Pancreas (tissue), 10 donors: Measurements from ENCODE around the gene KLF11. TPM values are rescaled to one million over a fixed set of nuclear protein-coding genes. Genes with fewer than 3 reads are reported as not detected.

Experiments used
- ATAC-seq, 4 donors: fragments of 200-7000 bp; cut with Tn5 transposase; one replicate each; pipeline versions ENCODE4 v1.8.0 to v1.9.1; 2020; ENCODE audit warnings: mild to moderate bottlenecking in 4 of 4, moderate library complexity in 4 of 4
- DNase-seq, 6 donors: peaks; one replicate each; pipeline ENCODE4 v3.0.0-alpha.2; 2020
- FAIRE-seq: peaks from 2 replicates; lab custom pipeline; 2012; peaks lifted over from hg19 to GRCh38; lab: Jason Lieb, UNC
- H3K27ac ChIP-seq, 4 donors: fragments of 200-600 bp; sonication (generic); 1 replicate in 3 of 4; 2 replicates in 1 of 4; pipeline versions ENCODE4 v1.5.0 to v1.8.0; 2020
- H3K27me3 ChIP-seq, 4 donors: fragments of 200-600 bp; one replicate each; pipeline ENCODE4 v1.8.0; 2021
- H3K36me3 ChIP-seq, 3 donors: fragments of 200-600 bp; sonication (generic) in 1 of 3; one replicate each; pipeline versions ENCODE4 v1.5.0 to v1.8.0; 2020 to 2021
- H3K4me1 ChIP-seq, 3 donors: fragments of 200-600 bp; one replicate each; pipeline ENCODE4 v1.8.0; 2021
- H3K4me3 ChIP-seq, 4 donors: fragments of 200-600 bp; sonication (generic) in 2 of 4; one replicate each; pipeline versions ENCODE4 v1.5.0 to v1.8.0; 2020 to 2021
- H3K9me3 ChIP-seq, 4 donors: fragments of 200-600 bp; one replicate each; pipeline ENCODE4 v1.8.0; 2021
- WGBS, 2 donors: extraction: QIAGEN DNeasy Blood & Tissue Kit; methylation state at CpG; one replicate each; pipeline ENCODE4 v1.1.7; 2013; 5-methylcytosine and 5-hydroxymethylcytosine counted together
- intact Hi-C, 3 donors: fragments of 100-400 bp; cut with DNase I; formaldehyde crosslinking; loops; one replicate each; pipeline versions ENCODE4 v1.11.1 to v1.14.2; 2022
- polyA plus RNA-seq, 2 donors: library from polyadenylated mRNA; stranded (reverse); fragments of 200-250 nt; gene quantifications; one replicate each; pipeline ENCODE4 v1.2.3, GENCODE V29; 2013
- total RNA-seq, 6 donors: library from RNA; stranded (reverse); fragmentation: NEBNext Ultra II Directional in 4 of 6; extraction: Animal tissue kit (Norgen Biotek cat#: 25700) in 4 of 6; gene quantifications; one replicate each; pipeline versions ENCODE4 v1.2.1 to v1.2.4, GENCODE V29; 2021 to 2023
- TF ChIP-seq, protein P1 (sequence below), 4 donors: fragments of 200-600 bp; sonication (generic) in 3 of 4; IDR thresholded peaks; one replicate each; pipeline versions ENCODE4 v1.5.0 to v1.8.0; 2021; ENCODE audit warnings: antibody characterized with exemption in 4 of 4
- donor health status: healthy with polysubstance abuse.
- donor health status: DM: no; HTN: no; CAD: no; lungs with moderate emphysema.
- donor health status: DM: no; HTN: no; CAD: no.
- donor health status: control.
- donor health status: control.
- donor health status: Bipolar disorder and iron deficiency.
- donor health status: DM: yes; HTN: yes; CAD: no.
- donor health status: DM: no; HTN: no; CAD: no.
- donor health status: DM: no; HTN: no; CAD: no.
- donor health status: DM: yes; HTN: yes; CAD: no.

KLF11 gene
- total and polyA plus RNA-seq, 8 donors: 6.4 to 41.2 (median 21.3) TPM

DNA sequence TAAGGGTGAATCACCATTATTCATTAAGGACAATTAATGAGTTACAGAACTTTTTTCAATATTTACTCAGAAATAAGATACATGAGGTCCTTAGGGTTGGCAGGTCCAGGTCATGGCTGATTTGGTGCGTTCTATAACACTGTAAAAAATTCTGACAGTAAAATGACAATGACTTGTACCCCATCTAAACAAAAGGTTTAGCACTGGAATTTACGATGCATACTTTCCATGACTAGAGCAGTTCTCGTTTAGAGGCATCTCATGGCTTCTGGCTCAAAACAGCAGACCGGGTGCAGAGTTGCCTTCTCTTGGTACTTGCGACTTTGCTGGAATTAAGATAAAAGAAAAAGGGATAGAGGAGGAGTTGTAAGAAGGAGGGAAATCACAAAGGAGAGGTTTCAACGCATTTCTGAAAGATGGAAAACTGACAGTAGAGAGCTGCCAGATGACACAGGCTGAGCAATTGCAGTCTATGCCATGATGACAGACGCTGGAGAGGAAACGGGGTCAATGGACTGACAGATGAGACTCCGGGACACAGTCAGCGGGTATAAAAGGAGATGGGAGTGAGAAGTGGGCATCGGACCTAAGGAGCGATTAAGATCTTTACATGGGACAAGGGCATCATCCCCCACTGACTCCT lies 41.0 kb downstream of the KLF11 start:
- Histone ChIP-seq H3K4me3 (no peak overlapping the region), H3K9me3 (no peaks in the 10 kb centered on the region), H3K4me1 (peaks cover 0 to 5% (median 0%) of the 10 kb centered on the region in 3 donors), H3K27ac (peak overlapping the region in 3 of 4 donors; percentile 44 to 71 (median 55)), H3K36me3 (no peaks in the 10 kb centered on the region), H3K27me3 (no peaks in the 10 kb centered on the region)
- no peak for FAIRE-seq
- DNase-seq: peak in 1 of 6 donors; percentile 0
- 49 to 63% methylated on average over 12 of the region's 12 CpGs for WGBS, 2 donors
- TF ChIP-seq, protein P1, sequence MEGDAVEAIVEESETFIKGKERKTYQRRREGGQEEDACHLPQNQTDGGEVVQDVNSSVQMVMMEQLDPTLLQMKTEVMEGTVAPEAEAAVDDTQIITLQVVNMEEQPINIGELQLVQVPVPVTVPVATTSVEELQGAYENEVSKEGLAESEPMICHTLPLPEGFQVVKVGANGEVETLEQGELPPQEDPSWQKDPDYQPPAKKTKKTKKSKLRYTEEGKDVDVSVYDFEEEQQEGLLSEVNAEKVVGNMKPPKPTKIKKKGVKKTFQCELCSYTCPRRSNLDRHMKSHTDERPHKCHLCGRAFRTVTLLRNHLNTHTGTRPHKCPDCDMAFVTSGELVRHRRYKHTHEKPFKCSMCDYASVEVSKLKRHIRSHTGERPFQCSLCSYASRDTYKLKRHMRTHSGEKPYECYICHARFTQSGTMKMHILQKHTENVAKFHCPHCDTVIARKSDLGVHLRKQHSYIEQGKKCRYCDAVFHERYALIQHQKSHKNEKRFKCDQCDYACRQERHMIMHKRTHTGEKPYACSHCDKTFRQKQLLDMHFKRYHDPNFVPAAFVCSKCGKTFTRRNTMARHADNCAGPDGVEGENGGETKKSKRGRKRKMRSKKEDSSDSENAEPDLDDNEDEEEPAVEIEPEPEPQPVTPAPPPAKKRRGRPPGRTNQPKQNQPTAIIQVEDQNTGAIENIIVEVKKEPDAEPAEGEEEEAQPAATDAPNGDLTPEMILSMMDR (IDR thresholded peaks at IDR 0.05): no peak
- ATAC-seq: no peak
- intact Hi-C loops: no loop called here

DNA sequence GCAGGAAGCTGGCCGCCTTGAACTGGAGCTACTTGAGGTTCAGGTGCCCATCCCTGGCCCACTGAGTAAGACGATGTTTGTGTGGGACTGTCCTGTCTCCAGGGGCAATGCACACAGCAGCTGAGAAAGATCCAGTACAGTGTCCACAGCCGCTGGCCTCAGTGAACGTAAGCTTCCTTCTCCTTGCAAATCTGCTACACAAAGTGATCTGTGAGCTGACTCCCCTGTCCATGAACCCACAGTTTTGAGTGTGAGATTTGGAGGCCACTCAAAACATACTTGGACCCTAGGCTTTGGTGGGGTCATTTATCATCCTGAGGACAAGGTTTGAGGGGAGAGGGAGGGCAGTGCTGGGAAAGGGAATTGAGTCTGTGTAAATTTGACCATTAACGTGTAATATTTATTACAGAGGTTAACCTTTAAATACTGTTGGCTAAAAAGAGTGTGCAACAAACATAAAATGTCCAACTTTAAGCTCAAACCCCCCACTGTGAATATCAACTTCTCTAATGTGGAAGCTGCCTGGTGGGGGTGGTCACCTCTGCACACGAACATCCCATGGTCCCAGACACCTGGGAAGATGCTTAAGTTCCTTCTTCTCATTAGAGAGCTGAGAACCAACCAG lies 41.8 kb downstream of the KLF11 start:
- Histone ChIP-seq H3K27ac (peak overlapping the region in 3 of 4 donors; percentile 55 to 71 (median 67)), H3K27me3 (no peaks in the 10 kb centered on the region), H3K4me3 (no peak overlapping the region), H3K36me3 (no peaks in the 10 kb centered on the region), H3K9me3 (no peaks in the 10 kb centered on the region), H3K4me1 (peaks cover 0 to 5% (median 0%) of the 10 kb centered on the region in 3 donors)
- no peak for FAIRE-seq
- DNase-seq: peak in 1 of 6 donors; percentile 10
- TF ChIP-seq, protein P1 (IDR thresholded peaks at IDR 0.05): no peak
- intact Hi-C loops: no loop called here
- peak in 2 of 4 donors; percentile 7 to 44 for ATAC-seq
- WGBS, 2 donors: 36 to 52% methylated on average over 6 of the region's 6 CpGs

DNA sequence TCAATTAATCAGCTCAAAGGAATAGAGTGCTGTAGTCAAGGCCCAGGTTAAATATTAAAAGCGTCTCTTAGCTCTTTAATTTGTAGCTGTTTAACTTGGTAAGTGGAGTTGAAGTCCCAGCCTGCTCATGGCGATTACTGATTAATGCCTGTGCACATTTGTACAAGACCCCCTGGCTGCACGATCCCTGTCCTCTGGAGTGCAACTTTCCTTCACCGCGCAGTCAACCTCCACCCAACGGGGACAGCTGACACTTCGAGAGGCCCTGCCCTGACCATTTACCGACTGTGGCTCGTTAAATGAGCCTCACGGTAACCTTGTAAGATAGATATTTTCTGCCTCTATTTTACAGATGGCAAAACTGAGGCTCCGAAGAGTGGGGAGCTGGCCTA lies 42.3 kb downstream of the KLF11 start:
- peak; percentile 29 to 59 (median 46) for ATAC-seq
- FAIRE-seq: no peak
- Histone ChIP-seq H3K4me1 (peaks cover 0 to 5% (median 0%) of the 10 kb centered on the region in 3 donors), H3K9me3 (no peaks in the 10 kb centered on the region), H3K36me3 (no peaks in the 10 kb centered on the region), H3K27me3 (no peaks in the 10 kb centered on the region), H3K4me3 (no peak overlapping the region), H3K27ac (peak overlapping the region; percentile 55 to 71 (median 68))
- TF ChIP-seq, protein P1 (IDR thresholded peaks at IDR 0.05): no peak
- intact Hi-C loops: no loop called here
- 56% methylated on average over 11 of the region's 11 CpGs for WGBS, 2 donors
- DNase-seq: peak in 1 of 6 donors; percentile 41

DNA sequence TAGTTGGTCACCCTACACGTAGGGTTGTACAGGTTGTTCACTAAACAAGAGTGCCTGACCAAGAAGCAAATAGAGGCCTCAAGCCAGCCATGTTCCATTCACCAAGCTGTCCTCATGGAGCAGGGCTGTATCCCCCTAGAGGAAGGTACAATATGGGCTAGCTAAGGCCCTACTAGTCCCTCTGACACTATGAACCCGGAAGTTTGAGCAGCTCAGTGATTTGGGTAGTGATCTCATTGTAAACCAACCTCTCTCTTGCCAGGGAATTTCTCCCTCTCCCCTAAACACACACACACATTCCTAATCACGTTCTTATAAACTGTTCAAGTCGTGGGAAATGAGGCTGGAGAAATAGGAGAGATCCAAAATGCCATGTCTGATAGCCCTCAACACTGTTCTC lies 43.6 kb downstream of the KLF11 start:
- Histone ChIP-seq H3K27ac (peak overlapping the region; percentile 55 to 71 (median 68)), H3K36me3 (no peaks in the 10 kb centered on the region), H3K4me1 (peaks cover 0 to 5% (median 0%) of the 10 kb centered on the region in 3 donors), H3K27me3 (no peaks in the 10 kb centered on the region), H3K9me3 (no peaks in the 10 kb centered on the region), H3K4me3 (no peak overlapping the region)
- FAIRE-seq (no peak), ATAC-seq (peak; percentile 10 to 70 (median 52)), DNase-seq (peak in 1 of 6 donors; percentile 25)
- 36 to 45% methylated on average over 4 of the region's 4 CpGs for WGBS, 2 donors
- TF ChIP-seq, protein P1 (IDR thresholded peaks at IDR 0.05): no peak
- intact Hi-C loops: no loop called here
